ENCODE results near the gene KANSL1. TPM values are rescaled to one million over a fixed set of nuclear protein-coding genes. Genes with fewer than 3 reads are reported as not detected.
"Not testable (repeated sequence)": the region's sequence is repeated elsewhere in the genome, so short reads cannot be mapped to it uniquely, and the experiment has no call there.

KANSL1 gene
- total RNA-seq, 2 donors from 2014 or later, result 68.2 to 190 TPM

- Histone ChIP-seq H3K4me1 (peaks cover 31% of the 10 kb centered on the region), H3K4me3 (no peak overlapping the region), H3K36me3 (replicated peaks in 1 of 2; ENCODE audit: insufficient read depth in 1 of 2, low read depth in 2 of 2) (no peaks in the 10 kb centered on the region), H3K27ac (no peak overlapping the region), H3K27me3 (no peaks in the 10 kb centered on the region), H3K9me3 (peaks cover 0 to 4% (median 0%) of the 10 kb centered on the region in 3 donors)
- ATAC-seq (no peak), DNase-seq (no peak)
- TF ChIP-seq POLR2A (IDR thresholded peaks at IDR 0.05) (no peak), CTCF (IDR thresholded peaks at IDR 0.05) (no peak)
- 26 to 56% methylated on average over 1 of the region's 1 CpG for WGBS, 2 donors
- intact Hi-C loops (cut with DNase I), result no loop called here
Measured at GRCh38 chr17:46097497-46097896, 95.7 kb downstream of the KANSL1 start.

GRCh38 chr17:46092991-46093390, 100.2 kb downstream of the KANSL1 start:
- Histone ChIP-seq H3K4me3 (no peak overlapping the region), H3K4me1 (no peaks in the 10 kb centered on the region), H3K36me3 (replicated peaks in 1 of 2; ENCODE audit: insufficient read depth in 1 of 2, low read depth in 2 of 2) (no peaks in the 10 kb centered on the region), H3K27ac (no peak overlapping the region), H3K9me3 (peaks cover 0 to 4% (median 0%) of the 10 kb centered on the region in 3 donors), H3K27me3 (no peaks in the 10 kb centered on the region)
- ATAC-seq, result no peak
- no peak for DNase-seq
- intact Hi-C loops (cut with DNase I), result no loop called here
- no peak for TF ChIP-seq POLR2A (IDR thresholded peaks at IDR 0.05)
- no peak for TF ChIP-seq CTCF (IDR thresholded peaks at IDR 0.05)

- intact Hi-C loops (cut with DNase I), result no loop called here
Measured at GRCh38 chr17:46090871-46091270, 102.4 kb downstream of the KANSL1 start.

GRCh38 chr17:46089389-46089965, 103.8 kb downstream of the KANSL1 start:
- WGBS, 2 donors, result 65 to 67% methylated on average over 3 of the region's 3 CpGs
- TF ChIP-seq POLR2A (IDR thresholded peaks at IDR 0.05), result no peak
- no peak for TF ChIP-seq CTCF (IDR thresholded peaks at IDR 0.05)
- no peaks in the 10 kb centered on the region for H3K36me3 ChIP-seq (replicated peaks in 1 of 2; ENCODE audit: insufficient read depth in 1 of 2, low read depth in 2 of 2)
- intact Hi-C loops (cut with DNase I), result no loop called here
- no peaks in the 10 kb centered on the region for H3K27me3 ChIP-seq
- DNase-seq (no peak), ATAC-seq (no peak)
- no peak overlapping the region for H3K4me3 ChIP-seq
- H3K9me3 ChIP-seq, result no peaks in the 10 kb centered on the region
- peaks cover 9% of the 10 kb centered on the region for H3K4me1 ChIP-seq
- H3K27ac ChIP-seq, result no peak overlapping the region

More at GRCh38 chr17:46090871-46091270, 102.4 kb downstream of the KANSL1 start:
- TF ChIP-seq CTCF (IDR thresholded peaks at IDR 0.05) (no peak), POLR2A (IDR thresholded peaks at IDR 0.05) (no peak)
- H3K9me3 ChIP-seq, result peaks cover 0 to 4% (median 0%) of the 10 kb centered on the region in 3 donors
- no peaks in the 10 kb centered on the region for H3K4me1 ChIP-seq
- WGBS, 2 donors, result 68 to 69% methylated on average over 4 of the region's 4 CpGs
- DNase-seq (no peak), ATAC-seq (no peak)
- no peak overlapping the region for H3K27ac ChIP-seq
- H3K27me3 ChIP-seq, result no peaks in the 10 kb centered on the region
- H3K4me3 ChIP-seq, result no peak overlapping the region
- H3K36me3 ChIP-seq (replicated peaks in 1 of 2; ENCODE audit: insufficient read depth in 1 of 2, low read depth in 2 of 2), result no peaks in the 10 kb centered on the region

GRCh38 chr17:46088595-46088994, 104.6 kb downstream of the KANSL1 start:
- intact Hi-C loops (cut with DNase I), result no loop called here
- no peak for TF ChIP-seq POLR2A (IDR thresholded peaks at IDR 0.05)
- TF ChIP-seq CTCF (IDR thresholded peaks at IDR 0.05), result no peak
- Histone ChIP-seq H3K9me3 (no peaks in the 10 kb centered on the region), H3K36me3 (replicated peaks in 1 of 2; ENCODE audit: insufficient read depth in 1 of 2, low read depth in 2 of 2) (no peaks in the 10 kb centered on the region), H3K27me3 (no peaks in the 10 kb centered on the region), H3K4me3 (no peak overlapping the region), H3K4me1 (peaks cover 16% of the 10 kb centered on the region), H3K27ac (no peak overlapping the region)
- DNase-seq (no peak), ATAC-seq (no peak)
- 88 to 91% methylated on average over 2 of the region's 2 CpGs for WGBS, 2 donors

GRCh38 chr17:46087871-46088270, 105.4 kb downstream of the KANSL1 start:
- intact Hi-C loops (cut with DNase I); H3K4me3 ChIP-seq; H3K27me3 ChIP-seq; ATAC-seq; H3K9me3 ChIP-seq; H3K36me3 ChIP-seq (replicated peaks in 1 of 2; ENCODE audit: insufficient read depth in 1 of 2, low read depth in 2 of 2); DNase-seq; H3K27ac ChIP-seq: not testable (repeated sequence)
- peaks cover 24% of the 10 kb centered on the region for H3K4me1 ChIP-seq
- WGBS, 2 donors, result 90 to 96% methylated on average over 4 of the region's 4 CpGs
